NOMO-1 (cell line): ENCODE data around the gene DEUP1.

Source experiments
- DNase-seq, 2 experiments: peaks; one replicate each; lab custom pipeline; 2025; ENCODE audit not compliant: unreplicated experiment in 2 of 2; lab: John Stamatoyannopoulos, UW

Gene DEUP1

DNA sequence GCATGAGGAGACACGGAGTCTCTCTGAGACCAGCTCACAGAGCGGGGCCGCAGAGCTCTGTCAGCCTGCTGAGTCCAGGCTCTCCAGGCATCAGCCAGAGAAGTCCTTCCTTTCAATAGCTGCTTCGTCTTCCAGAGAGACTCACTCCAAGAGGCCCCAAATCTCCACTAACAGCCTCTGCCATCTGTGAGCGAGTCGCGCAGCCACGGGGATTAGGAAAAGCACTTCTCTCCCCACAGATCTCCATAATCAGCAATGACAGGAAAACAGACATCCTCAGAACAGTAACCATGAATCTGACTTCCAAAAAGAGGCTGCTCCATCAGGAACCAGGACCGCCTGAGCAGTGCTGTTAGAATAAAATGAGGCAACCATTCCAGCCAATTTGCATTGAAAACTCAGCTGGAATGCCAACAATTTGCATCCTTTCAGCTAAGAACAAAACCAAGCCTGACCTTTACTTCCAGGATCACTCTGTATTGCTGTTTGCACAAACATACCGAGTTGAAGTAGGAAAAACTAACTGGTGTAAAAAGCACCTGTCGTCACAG lies 147.2 kb downstream of the DEUP1 start:
- DNase-seq = no peak

DNA sequence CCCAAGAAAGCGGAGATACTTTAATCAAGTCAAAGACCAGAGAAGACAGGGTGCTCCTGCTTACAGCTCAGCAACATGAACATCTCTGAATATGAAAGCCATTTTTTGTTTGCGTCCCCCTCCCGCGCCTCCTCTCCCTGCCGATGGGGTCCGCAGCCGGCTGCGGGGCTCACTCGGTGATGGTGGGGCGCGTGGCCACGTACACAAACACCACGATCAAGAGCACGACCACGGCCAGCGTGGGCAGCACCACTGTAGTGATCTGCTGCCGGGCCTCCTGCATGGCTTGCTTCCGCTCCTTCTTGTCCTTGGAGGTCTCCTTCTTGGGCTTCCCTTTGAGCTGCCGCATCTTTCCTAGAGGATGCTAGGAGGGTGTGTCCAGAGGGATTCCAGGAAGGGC lies 148.3 kb downstream of the DEUP1 start:
- no peak for DNase-seq

DNA sequence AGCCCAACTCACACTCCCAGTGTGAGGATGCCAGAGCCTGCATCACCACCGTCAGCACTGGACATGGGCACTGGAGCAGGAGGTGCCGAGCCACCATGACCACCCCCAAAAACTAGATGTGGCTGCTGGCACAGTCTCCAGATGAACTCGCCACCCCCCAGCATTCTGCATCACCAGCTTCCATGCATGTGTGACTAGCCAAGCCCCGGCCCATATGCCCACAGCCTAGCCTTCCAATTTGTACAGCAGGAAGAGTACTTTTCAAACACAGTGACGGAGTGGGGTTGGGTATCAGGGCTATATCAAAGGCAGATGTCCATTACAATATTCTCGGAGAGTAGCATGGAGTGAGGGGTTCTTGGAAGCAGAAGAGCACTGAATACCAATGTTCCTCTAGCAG lies 149.7 kb downstream of the DEUP1 start:
- no peak for DNase-seq

DNA sequence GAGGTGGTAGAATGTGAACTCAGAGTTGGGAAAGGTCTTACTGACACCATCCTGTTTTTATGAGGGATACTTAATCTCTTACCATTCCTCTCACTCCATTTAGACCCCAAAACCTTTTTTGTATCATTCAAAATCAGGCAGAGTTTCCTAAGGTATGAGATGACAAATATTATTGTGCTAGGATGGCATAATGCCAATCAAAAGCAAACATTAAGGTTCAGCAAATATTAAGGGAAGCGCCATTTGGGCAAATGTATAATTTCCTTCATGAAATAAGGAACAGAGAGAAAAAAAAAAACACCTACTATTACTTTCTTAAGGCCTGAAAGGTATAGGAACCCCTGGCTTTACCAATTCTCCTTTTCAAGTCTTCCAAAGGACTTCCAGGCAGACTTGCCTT lies 150.2 kb downstream of the DEUP1 start:
- DNase-seq = no peak

DNA sequence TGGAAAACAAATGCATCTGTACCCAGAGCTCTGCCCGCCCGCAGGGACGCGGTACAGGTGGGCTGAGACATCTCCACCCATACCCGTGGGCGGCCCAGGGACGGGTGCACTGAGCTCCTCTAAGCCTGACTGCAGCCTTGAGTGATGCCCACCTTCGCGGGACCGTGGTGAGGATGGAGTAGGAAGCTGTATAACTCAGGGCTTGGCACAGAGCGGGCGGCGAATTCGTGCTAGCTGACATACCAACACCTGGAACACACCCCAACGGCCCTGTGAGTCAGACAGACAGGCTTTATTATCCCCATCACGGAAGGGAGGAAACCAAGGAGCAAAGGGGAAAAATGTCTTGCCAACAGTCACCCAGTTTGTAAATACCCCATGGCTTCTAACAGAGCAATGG lies 150.7 kb downstream of the DEUP1 start:
- DNase-seq = no peak

DNA sequence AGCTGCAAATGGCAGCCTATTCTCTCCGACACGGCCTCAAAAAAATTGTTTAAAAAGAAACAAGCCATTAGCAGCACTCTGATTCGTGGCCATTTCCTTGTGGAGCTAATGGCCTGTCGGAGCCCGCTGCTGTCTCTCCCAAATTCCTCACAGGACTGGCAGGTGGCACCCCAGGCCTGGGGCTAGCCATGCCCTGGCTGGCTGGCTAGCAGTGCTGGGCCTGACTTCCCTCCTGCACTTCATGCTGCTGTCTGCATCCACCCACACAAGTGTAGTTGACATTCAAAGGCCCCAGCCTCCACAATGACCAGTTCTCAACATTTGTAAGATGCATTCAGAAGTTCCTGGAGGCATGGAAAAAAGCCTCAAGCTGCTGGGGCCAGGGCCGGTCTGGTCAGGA lies 151.2 kb downstream of the DEUP1 start:
- DNase-seq = no peak

DNA sequence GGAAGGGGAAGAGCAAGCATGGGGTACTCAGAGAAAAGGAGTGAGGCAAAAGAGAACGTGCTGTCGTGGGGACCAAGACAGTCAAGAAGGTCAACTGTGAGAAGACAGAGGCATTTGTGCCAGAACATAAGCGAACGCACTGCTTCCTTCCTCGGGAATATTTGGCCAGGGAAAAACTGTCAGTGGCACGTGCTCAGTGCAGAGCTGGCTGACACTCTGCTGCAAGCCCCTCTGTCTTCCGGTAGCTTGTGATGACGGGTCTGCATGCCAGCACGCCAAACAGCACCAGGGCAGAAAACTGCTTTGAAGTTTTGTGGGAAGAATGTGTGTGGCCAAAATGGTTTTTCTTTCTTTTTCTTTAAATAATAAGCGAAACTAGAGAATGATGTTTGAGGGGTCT lies 152.0 kb downstream of the DEUP1 start:
- no peak for DNase-seq

DNA sequence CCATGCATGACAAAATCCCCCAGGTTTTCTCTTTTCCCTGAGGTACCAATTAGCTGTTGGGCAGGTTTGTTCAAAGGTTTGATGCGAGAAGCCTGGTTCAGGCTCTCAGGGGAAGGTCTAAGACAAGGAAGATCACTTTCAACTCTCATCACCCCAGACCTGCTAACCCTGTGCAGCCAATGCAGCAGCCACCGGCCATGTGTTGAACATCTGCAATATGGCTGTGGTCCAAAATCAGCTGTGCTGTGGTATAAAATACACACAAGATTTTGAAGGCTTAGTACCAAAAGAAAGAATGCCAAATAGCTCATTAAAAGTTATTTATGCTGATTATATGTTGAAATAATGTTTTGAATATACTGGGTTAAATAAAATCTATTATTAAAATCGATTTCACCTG lies 154.2 kb downstream of the DEUP1 start:
- DNase-seq = no peak

DNA sequence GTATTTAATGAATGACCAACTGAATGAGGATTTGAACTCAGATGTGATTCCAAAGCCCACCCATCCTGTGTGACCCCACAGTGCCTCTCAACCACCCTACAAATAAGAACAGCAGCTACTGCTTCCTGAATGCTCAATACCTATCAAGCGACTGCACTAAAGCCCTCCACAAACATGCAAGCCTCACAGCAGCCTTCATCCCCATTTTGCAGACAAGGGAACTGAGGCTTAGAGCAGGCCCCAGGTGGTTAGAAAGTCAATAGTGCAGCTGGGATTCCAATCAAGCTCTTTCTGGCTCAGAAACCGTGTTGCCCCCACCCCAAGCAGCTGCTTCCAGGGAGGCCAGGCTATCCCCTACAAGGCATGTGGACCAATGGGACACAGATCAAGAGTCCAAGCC lies 155.4 kb downstream of the DEUP1 start:
- DNase-seq = no peak

DNA sequence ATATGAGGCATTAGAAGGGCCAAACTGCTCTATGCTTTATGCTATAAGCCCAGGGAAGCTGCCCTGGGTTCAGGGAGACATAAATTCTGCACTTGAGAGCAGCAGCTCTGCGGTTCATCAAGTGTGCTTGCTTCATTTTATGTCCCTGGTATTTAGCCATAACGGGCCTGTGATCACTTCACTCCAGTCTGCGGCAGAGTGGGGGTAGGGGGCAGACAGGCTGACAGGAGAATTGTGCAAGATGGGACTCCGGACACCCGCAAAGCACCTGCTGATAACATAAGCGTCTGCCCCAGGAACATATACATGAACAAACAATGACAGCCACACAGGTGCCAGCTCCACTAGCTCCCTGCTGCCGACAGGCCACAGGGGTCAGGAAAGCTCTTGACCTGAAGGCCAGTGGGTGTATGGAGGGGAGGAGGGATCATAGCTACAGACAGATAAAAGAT lies 156.5 kb downstream of the DEUP1 start:
- peak; percentile 59 to 60 for DNase-seq
